HG03025 (cell line): ENCODE data around the gene ANKK1.
A peak's percentile ranks its signal among the peaks of the same experiment; 100 is the strongest.

Source experiments
- ATAC-seq: cut with Tn5 transposase; IDR thresholded peaks from one replicate; pipeline ENCODE4 v1.9.1; 2021; ENCODE audit warnings: mild to moderate bottlenecking, moderate library complexity; ENCODE audit not compliant: unreplicated experiment, low FRiP score

Gene ANKK1

DNA sequence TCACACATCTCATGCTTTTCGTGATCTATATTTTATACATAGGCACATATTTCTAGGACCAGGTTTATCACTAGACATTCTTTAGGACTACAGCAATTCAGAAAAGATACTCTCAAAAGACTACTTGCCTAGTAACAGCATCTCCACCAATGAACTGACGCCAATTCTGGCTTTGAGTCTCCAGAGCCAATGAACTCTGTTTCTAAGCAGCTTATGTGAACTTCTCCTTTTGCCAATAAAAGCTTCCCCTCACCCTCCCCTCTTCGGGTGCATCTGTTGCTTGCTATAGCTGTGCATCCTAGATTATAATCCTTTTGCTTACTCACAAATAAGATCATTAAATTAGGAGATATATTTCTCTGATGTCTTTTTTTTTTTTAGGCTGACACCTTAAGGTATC is 11.4 kb upstream of the ANKK1 start:
- ATAC-seq: peak; percentile 61

GRCh38 chr11:113377681-113378412 is 9.7 kb upstream of the ANKK1 start:
- ATAC-seq: no peak

DNA sequence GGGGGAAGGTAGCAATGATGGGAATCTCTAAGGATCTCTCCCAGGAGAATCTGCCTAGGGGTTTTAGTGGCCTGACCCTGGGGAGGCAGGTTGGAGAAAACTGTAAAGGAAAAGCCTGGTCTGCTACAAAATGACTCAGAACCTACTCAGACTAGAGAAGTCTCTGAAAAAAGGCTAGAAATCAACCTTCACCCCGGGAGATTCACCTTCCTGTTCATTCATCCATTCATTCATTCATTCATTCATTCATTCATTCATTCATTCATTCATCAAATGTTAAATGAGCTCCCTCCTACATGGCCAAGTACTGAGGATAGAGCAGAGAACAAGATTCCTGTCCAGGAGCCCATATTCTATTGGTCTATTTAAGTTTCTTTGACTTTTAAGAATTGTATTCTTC is 8.9 kb upstream of the ANKK1 start:
- no peak for ATAC-seq

DNA sequence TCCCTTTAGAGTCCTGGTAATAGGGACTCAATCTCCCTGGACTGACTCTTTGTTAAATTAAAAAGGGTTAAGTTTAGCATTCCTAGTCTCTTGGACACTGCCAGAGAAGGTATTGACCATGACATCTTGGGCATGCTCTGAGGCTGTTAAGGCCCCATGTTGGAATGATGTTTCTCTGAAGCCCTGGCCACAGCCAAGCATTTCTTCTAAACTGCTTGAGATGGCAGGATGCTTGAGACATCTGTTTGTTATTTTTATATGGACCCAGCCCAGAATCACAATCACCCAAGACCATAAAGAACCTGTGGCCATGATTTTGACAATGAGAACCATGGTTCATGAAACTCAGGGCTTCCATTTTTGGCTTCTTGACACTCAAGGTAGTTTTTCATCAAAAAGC is 5.5 kb upstream of the ANKK1 start:
- ATAC-seq: no peak

- no peak for ATAC-seq
These were observed 3.0 kb upstream of the ANKK1 start for GRCh38 chr11:113384551-113384950.

DNA sequence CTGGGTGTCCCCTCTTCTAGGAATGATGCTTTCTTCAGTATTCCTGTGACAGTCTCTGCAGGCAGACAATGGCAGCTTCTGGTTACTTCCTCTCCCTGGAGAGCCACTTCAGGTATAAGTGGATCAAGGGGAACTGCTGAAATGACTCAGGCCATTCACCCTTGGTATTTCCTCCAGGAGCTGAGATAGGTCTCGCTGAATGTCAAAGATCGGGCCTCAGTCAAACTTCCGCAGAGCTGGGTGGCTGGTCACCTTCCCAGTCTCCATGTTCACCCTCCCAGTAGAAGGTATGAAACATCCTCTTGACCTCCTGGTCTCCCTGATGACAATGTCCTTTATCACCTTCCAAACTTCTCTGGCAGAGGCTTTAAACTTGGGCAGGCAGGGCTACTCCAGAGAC is 1.8 kb upstream of the ANKK1 start:
- no peak for ATAC-seq

DNA sequence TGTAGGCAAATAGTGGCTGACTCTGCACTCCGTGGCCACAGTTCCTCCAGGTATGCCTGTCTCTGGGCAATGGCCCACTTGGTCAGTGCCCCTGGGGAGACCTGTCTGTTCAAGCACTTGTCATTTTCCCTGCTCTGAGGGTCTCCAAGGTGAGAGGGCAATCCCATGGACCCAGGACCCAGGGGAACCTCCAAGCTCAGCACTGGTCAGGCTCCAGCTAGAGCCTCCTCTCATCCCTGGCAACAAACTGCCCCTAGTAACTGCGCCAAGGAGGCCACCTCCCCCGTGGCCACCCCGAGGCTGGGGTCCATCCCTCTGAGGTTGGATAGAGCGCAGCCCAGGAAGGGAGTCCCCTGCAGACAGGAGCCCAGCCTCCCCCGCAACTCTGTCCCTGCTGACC is 713 bp upstream of the ANKK1 start:
- no peak for ATAC-seq

GRCh38 chr11:113389272-113389671 is 1.7 kb downstream of the ANKK1 start:
- no peak for ATAC-seq

- ATAC-seq: no peak
These were observed 4.8 kb downstream of the ANKK1 start for GRCh38 chr11:113392236-113392921.

- ATAC-seq: no peak
These were observed 6.0 kb downstream of the ANKK1 start for GRCh38 chr11:113393501-113393985.

DNA sequence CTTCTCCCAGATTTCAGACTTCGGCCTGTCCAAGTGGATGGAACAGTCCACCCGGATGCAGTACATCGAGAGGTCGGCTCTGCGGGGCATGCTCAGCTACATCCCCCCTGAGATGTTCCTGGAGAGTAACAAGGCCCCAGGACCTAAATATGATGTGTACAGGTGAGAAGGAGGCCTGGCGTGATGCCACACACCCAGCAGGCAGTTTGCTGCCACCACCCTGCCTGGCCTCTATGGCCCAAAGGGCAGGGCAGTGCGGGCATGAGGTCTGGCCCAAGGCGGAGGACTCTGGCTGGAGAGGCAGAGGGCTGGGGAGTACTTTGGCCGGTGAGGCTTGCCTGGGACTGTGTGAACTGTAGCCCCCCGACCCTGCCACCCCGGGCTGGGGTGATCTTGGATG is 7.3 kb downstream of the ANKK1 start:
- no peak for ATAC-seq

DNA sequence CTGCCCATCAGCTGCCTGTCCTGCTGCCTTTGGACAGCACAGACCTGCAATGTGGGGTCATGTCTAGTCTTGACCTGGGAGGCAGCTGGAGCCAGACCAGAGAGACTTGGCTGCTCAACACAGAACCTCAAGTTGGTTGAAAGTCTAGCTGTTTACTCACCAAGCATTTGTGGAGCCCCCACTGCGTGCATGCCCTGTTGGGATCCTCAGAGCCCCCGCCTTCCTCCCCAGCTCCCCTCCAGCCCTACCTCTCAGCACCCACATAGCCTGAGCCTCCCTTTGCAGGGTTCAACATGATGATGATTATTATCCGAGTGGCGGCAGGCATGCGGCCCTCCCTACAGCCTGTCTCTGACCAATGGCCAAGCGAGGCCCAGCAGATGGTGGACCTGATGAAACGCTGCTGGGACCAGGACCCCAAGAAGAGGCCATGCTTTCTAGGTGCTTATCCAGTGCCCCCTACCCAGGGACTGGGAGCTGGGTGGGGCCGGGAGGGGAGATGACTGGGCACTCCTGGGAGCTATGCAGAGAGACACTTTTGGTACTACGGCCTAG is 8.3 kb downstream of the ANKK1 start:
- no peak for ATAC-seq

DNA sequence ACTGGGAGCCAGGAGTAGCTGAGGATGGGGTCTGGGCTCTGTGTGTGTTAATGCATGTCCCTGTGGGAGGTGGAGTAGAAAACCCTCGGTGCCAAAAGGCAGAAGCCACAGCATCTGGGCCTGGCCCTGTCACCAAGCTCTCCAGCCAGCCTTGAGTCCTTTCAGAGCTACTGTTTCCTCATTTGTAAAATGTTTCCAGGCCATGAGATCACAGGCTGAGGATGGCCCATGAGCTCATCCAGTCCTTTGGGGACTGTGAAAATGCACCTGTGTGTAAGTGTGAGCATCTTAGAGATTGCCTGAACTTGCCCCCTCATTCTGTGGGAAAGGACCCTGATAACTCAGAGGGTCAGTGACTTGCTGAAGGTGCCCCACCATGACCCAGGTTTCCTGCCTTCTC is 9.1 kb downstream of the ANKK1 start:
- no peak for ATAC-seq

GRCh38 chr11:113397212-113397611 is 9.6 kb downstream of the ANKK1 start:
- ATAC-seq: no peak

GRCh38 chr11:113397821-113398220 is 10.2 kb downstream of the ANKK1 start:
- no peak for ATAC-seq

GRCh38 chr11:113398669-113399430 is 11.3 kb downstream of the ANKK1 start:
- ATAC-seq: no peak

- no peak for ATAC-seq
These were observed 13.2 kb downstream of the ANKK1 start for GRCh38 chr11:113400631-113401230.

- ATAC-seq: no peak
These were observed 14.1 kb downstream of the ANKK1 start for GRCh38 chr11:113401718-113402117.

DNA sequence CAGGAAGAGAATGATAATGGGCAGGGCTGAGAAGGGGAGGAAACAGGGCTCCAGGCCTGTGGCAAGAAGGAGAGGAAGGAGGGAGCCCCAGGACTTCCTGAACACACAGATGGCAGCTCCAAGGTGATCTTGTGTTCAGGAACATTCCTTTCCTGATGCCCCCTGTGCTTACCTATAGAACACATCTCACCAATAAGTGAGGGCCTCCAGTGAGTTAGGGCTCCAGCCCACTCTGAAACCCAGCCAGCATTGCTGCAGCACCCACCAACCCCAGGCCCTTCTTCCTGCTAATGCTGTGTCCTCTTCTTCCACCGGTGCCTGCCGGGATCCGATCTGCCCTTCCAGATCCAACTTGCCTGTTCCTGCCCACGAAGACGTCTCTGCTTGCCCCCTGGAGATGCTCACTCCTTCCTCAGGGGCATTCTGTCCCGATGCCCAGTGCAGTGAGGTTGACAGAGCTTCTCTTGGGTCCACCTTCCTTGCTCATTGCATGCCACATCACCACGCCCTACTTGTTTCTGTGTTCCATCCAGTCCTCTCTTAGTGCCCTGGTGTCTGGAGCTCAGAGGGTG is 17.4 kb downstream of the ANKK1 start:
- ATAC-seq: no peak

DNA sequence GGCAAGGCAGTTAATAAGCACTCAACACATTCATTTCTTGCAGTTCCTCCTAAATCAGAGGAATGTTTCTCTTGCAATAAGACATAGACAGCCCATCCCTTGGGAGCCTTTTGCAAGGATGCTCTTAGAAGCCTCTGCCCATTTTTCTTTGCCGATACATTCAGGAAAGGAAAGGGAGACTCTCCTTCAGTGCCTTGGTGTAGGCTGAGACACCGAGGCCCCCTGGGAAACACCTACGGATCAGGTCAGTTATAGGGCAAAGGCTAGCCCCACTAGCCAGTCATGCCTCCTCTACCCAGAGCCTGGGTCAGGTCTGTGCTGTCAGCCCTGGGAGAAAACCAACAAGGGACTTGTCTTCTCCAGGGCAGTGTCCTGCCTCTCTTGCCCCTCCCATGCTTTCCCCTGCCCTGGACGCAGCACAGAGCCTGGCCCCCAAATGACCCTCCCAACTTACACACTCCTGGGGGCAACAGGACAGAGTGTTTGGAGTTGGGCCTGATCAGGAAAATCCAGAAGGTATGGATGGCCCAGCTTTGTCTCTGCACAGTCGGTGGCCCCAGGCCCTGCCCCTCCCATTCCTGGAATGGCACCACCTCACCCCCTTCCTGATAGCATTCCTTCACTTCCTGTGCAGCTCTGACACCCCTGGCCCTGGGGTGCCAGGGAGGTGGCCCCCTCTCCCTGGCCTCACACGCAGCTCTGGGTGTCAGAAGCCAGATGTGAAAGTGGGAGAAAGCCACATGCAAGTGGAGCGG is 18.3 kb downstream of the ANKK1 start:
- no peak for ATAC-seq
